22Rv1 (cell line): ENCODE data around the gene FUT6.
"Not testable (repeated sequence)": the region's sequence is repeated elsewhere in the genome, so short reads cannot be mapped to it uniquely, and the experiment has no call there.

ENCODE experiments used
- H3K27ac ChIP-seq: fragments of 450-650 bp; 2 replicates; pipeline ENCODE4 v1.5.1; 2017
- CTCF ChIP-seq: fragments of 450-650 bp; IDR thresholded peaks from 2 replicates; pipeline ENCODE4 v1.5.1; 2017; ENCODE audit warnings: mild to moderate bottlenecking
- ZFX ChIP-seq: fragments of 450-650 bp; IDR thresholded peaks from 2 replicates; pipeline ENCODE4 v1.6.1; 2017; ENCODE audit warnings: antibody characterized with exemption, borderline replicate concordance

Gene FUT6

GRCh38 chr19:5850189-5850588 is 10.7 kb upstream of the FUT6 start:
- no peak for TF ChIP-seq CTCF
- no peak for TF ChIP-seq ZFX

GRCh38 chr19:5848621-5849020 is 9.1 kb upstream of the FUT6 start:
- not testable (repeated sequence) for H3K27ac ChIP-seq

More at GRCh38 chr19:5850189-5850588, 10.7 kb upstream of the FUT6 start:
- no peak overlapping the region for H3K27ac ChIP-seq

GRCh38 chr19:5847846-5848245 is 8.3 kb upstream of the FUT6 start:
- H3K27ac ChIP-seq = not testable (repeated sequence)

- TF ChIP-seq ZFX (no peak), CTCF (no peak)
Observed at GRCh38 chr19:5844456-5845433, 5.2 kb upstream of the FUT6 start.

GRCh38 chr19:5843295-5843927 is 3.9 kb upstream of the FUT6 start:
- no peak overlapping the region for H3K27ac ChIP-seq
- TF ChIP-seq CTCF (no peak), ZFX (no peak)

More at GRCh38 chr19:5844456-5845433, 5.2 kb upstream of the FUT6 start:
- no peak overlapping the region for H3K27ac ChIP-seq

DNA sequence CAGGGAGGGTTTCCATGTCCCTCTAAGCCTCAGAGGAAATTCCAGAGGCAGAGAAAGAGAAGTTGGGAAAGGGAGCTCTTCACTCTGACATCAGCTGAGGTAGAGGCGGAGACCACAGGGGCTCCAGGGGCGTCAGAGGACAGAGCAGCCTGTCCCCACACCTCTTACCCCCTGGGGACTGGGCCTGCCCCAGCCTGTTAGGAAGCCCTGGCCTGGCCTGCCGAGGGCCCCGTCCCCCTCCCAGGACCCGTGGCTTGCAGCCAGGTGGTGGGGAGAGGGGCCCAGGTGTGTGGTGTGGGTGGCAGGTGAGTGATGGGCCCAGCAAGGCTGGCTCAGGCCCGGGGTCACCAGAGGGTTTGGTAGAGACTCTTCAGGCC is 2.2 kb upstream of the FUT6 start:
- not testable (repeated sequence) for H3K27ac ChIP-seq

DNA sequence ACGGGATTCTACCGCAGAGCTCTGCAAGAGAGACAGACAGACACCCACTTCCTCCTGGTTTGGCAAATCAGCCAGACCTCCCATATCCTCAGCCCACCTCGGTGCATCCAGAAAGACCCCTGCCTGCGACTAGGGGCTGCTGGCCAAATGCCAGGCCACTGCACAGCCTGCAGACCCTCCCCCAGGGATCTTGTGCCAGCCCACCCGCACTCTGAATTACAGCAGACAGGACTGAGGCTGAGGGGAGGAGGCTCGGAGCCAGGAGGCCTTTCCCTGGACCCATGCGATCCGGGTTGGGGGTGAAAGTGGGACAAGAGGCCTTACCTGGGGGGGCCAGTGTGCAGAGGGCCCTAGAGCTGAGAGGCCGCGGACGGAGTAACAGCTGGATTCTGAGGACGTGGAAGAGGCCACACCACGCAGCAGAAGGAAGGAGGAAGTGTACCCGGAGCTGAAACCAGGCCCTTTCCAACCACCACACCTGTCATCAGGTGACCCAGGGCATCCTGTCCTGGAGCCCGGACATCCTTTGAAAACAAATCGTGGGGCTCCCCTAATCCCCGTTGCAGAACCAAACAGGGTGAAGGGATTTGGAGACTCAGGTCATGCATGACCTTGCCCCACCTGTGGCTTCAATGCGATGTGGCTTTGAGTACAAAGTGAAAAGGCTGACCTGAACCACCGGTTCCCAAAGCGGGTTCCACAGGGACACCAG is 993 bp downstream of the FUT6 start:
- TF ChIP-seq ZFX = no peak
- no peak for TF ChIP-seq CTCF
- H3K27ac ChIP-seq = no peak overlapping the region

GRCh38 chr19:5837761-5838352 is 1.6 kb downstream of the FUT6 start:
- no peak for TF ChIP-seq ZFX
- no peak for TF ChIP-seq CTCF
- H3K27ac ChIP-seq = no peak overlapping the region
